Right ventricle myocardium inferior (tissue), 1 donor: ENCODE data around the gene CAMTA1. TPM values are rescaled to one million over a fixed set of nuclear protein-coding genes. Genes with fewer than 3 reads are reported as not detected.

ENCODE experiments used
- ATAC-seq: fragments of 200-7000 bp; cut with Tn5 transposase; one replicate; pipeline ENCODE4 v1.9.1; 2020; ENCODE audit warnings: mild to moderate bottlenecking, moderate library complexity
- DNase-seq: peaks from one replicate; pipeline ENCODE4 v3.0.0; 2021; ENCODE audit errors: missing footprints
- intact Hi-C: fragments of 100-400 bp; cut with DNase I; formaldehyde crosslinking; loops from one replicate; pipeline ENCODE4 v1.11.0; 2022
- total RNA-seq: library from RNA; stranded (reverse); fragmentation: NEBNext Ultra II Directional; extraction: Animal tissue kit (Norgen Biotek cat#: 25700); gene quantifications from one replicate; pipeline ENCODE4 v1.2.1, GENCODE V29; 2021
- donor health status: DM: no; HTN: yes; CAD: no; lungs with severe emphysema.

CAMTA1 gene
- total RNA-seq, 1 donor from 2014 or later: 159 TPM

- intact Hi-C loops: no loop called here
- DNase-seq (no peak), ATAC-seq (peak; percentile 54)
Observed at GRCh38 chr1:6960291-6960811, 175.1 kb downstream of the CAMTA1 start.

- ATAC-seq: no peak
- intact Hi-C loops: no loop called here
- DNase-seq: no peak
Observed at GRCh38 chr1:6960860-6961259, 175.6 kb downstream of the CAMTA1 start.

DNA sequence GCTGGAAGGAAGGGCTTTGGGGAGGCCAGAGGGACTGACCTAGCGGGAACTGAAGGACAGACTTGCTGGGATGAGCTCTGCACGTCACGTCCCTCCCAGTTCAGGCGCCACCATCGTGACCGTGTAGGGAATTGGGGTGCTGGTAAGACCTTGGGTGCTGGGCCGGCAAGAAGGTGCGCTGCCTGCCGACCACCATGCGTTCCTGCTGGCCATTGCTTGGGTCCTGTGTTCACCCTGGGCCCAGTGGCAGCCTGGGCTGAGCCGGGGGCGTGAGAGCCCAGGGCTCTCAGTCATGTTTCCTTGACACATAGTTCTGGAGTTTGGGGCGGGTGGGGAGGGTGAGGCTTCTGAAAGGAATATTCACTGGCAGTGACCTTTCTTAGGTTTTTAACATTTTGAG, 176.0 kb downstream of the CAMTA1 start:
- ATAC-seq: no peak
- DNase-seq: no peak
- intact Hi-C loops: no loop called here

GRCh38 chr1:6961905-6962477, 176.7 kb downstream of the CAMTA1 start:
- intact Hi-C loops: no loop called here
- ATAC-seq: peak; percentile 54
- DNase-seq: no peak

DNA sequence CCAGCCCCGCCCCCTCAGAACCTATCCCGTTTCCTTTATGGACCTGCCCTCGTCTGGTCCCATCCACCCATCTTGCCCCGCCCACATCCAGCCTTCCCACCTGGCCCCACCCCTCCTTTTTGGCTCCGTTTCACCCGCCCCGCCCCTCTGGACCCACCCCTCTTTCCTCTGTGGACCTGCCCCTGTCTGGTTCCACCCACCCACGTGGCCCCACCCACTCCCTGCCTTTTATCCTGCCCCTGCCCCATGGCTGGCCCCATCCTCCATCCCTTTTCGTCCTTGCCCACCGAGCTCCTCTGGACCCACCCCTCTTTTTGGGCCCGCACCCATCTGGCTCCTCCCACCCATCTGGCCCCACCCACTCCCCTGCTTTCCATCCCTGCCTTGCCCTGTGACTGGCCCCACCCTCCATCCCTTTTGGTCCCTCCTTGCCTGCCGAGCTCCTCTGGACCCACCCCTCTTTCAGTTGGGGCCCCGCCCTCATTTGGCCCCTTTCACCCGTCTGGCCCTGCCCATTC, 177.3 kb downstream of the CAMTA1 start:
- ATAC-seq (peak; percentile 38), DNase-seq (no peak)
- intact Hi-C loops: no loop called here

- no peak for DNase-seq
- intact Hi-C loops: no loop called here
- ATAC-seq: peak; percentile 40
Observed at GRCh38 chr1:6962996-6963911, 178.0 kb downstream of the CAMTA1 start.

- DNase-seq: no peak
- no peak for ATAC-seq
- intact Hi-C loops: no loop called here
Observed at GRCh38 chr1:6963912-6964307, 178.7 kb downstream of the CAMTA1 start.

GRCh38 chr1:6965083-6965934, 180.1 kb downstream of the CAMTA1 start:
- ATAC-seq (no peak), DNase-seq (no peak)
- intact Hi-C loops: no loop called here

DNA sequence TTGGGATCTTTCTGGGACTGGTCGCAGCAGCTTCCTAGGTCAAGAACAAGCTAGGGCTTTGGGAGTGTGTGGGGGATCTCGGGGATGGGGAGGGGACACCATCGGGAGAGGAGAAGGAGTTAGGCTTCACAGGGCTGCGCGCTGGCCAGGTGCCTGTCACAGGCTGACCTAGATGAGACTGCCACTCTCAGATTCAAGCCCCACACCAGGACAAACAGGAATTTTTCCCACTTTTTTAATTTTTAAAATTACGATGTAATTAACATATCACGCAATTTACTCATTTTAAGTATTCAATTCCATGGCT, 180.6 kb downstream of the CAMTA1 start:
- DNase-seq (no peak), ATAC-seq (no peak)
- intact Hi-C loops: no loop called here

- intact Hi-C loops: no loop called here
- DNase-seq (no peak), ATAC-seq (no peak)
Observed at GRCh38 chr1:6966326-6966725, 181.1 kb downstream of the CAMTA1 start.

DNA sequence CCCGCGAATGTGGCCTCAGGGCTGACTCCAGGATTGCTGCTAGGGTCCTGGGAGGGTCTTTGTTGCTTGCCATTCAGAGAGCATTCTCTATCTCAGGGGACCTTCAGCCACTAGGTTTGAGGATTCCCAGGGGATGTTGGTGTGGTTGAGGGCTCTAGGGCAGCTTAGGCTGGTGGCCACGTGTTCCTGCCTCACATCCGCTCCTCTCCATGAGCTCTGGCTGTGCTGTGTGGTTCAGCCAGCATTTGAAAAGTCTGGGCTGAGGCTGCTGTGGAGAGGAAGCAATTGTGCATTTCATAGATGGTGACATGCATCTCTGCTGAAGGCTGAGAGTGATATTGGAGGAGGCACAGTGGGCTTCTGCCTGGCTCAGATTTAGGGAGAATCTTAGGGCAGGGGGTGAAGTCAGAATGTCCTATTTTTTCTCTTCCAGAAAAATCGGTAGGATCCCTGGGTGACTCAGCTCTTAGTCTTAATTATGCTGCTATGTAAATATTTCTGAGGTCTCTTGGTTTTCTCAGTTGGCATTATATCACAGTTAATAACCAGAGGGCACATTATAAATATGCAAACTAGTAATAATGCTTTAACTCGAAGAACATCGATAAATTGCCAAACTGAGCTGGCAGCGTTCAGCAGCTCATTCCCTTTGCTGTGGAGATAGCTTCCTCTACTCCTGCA, 182.3 kb downstream of the CAMTA1 start:
- intact Hi-C loops: no loop called here
- ATAC-seq (no peak), DNase-seq (no peak)

DNA sequence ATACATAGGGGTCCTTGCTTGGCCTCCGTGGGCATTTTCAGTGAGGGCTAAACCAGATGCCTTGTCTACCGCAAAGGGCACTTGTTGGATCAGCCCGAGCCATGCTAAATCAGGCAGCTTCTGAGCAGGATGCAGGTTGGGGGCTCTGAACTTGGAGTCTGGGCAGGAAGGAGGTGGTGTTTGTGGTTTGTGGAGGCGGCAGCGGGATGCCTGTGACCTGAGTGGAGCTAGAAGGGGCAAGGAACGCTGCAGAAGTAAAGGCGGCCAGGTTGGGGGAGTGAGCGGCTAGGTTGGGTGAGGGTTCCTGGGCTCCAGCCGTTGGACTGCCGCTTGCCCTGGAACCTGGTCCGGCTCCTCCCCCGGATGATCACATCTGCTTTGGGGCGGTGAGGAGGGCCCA, 183.9 kb downstream of the CAMTA1 start:
- intact Hi-C loops: no loop called here
- ATAC-seq (no peak), DNase-seq (no peak)

DNA sequence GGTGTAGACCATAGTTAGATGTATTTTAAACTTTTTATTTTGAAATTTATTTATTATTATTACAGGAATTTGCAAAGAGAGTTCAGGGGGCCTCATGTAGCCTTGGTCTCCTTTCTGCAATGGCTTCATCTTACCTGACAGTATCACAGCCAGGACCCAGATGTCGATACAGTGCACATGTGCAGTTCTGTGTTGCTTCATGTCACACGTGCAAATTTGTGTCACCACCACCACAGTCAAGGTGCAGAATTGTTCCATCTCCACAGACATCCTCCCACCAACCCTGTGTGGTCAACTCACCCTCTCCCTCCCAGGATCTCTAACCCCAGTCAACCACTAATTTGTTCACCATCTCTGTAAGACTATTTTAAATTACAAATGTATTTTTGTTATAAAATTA, 184.5 kb downstream of the CAMTA1 start:
- DNase-seq (no peak), ATAC-seq (no peak)
- intact Hi-C loops: no loop called here

GRCh38 chr1:6970221-6970620, 185.0 kb downstream of the CAMTA1 start:
- intact Hi-C loops: no loop called here
- DNase-seq: no peak
- ATAC-seq: no peak

GRCh38 chr1:6971048-6971447, 185.8 kb downstream of the CAMTA1 start:
- DNase-seq: no peak
- intact Hi-C loops: no loop called here
- no peak for ATAC-seq

- no peak for ATAC-seq
- intact Hi-C loops: no loop called here
- no peak for DNase-seq
Observed at GRCh38 chr1:6971699-6972098, 186.4 kb downstream of the CAMTA1 start.

- no peak for DNase-seq
- ATAC-seq: no peak
- intact Hi-C loops: no loop called here
Observed at GRCh38 chr1:6972399-6972798, 187.1 kb downstream of the CAMTA1 start.

DNA sequence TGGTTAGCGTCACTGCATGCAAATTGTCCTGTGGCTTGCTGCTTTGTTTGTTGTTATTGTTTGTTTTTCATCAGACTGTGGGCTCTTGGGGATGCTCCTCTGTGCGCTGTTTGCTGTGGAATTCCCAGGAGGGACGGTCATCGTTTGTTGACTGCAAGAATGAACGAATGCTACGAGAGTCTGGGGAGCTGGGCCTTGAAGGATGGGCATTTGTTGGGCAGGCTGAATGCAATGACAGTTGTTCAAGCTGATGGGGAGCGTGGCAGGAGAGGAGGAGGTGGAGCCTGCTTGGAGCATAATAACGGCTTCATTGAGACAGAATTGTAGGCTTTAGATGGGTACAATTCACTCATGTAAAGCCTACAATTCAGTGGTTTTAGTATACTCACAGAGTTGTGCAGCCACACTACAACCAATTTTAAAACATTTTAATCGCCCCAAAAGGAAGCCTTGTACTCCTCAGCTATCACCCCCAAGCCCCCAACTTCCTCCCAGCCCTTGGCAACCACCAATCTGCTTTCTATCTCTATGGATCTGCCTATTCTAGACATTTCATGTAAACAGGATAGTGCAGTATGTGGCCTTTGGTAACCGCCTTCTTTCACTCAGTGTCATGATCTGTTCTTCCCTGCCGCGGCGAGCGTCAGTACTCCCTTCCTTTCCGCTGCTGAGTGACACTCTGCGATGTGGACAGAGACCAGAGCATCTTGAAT, 190.2 kb downstream of the CAMTA1 start:
- ATAC-seq (no peak), DNase-seq (no peak)
- intact Hi-C loops: no loop called here
